HL-60/S4 treated with retinoic acid at 250 ng/mL for 4 days and 3 days (cell line): Measurements from ENCODE around the gene PPCDC.

ENCODE experiments used
- in situ Hi-C: fragments of 300-500 bp; cut with MboI; formaldehyde crosslinking; loops from 2 replicates; pipeline ENCODE4 v1.7.0; 2022; ENCODE audit warnings: low sequenced_read_pairs

The PPCDC gene, protein sequence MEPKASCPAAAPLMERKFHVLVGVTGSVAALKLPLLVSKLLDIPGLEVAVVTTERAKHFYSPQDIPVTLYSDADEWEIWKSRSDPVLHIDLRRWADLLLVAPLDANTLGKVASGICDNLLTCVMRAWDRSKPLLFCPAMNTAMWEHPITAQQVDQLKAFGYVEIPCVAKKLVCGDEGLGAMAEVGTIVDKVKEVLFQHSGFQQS

DNA sequence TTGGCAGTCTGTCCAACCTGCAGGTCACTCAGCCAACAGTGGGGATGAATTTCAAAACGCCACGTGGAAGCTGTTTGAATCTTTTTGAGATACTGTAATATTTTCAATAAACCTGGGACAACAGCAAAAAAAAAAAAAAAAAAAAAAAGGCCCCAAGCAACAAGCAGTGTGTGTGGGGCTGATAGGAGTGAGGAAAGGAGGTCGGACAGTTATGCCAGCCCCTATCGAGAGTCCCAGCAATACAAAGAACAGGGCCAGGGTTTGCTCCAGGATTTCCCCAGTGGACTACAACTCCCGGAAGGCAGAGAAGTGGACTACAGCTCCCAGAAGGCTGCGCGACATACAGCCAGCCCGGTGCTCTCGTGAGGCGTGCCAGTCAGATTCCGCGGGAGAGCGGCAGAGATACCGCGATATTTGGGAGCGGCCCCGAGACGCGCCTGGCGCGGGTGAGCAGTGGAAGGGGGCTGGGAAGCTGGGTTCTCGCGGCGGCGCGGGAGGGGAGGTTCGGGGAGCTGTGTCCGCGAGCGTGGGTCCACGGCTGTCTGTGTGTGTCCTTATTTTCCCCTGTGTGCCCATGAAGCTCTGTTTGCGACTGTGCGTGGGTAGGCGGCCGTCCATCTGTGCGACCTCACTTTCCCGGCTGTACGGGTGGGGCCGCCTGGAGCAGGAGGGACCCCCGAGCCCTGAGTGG is at the start of gene PPCDC:
Gene PPCDC (plus strand): TSS at position 410 of the 691 bp plus-strand sequence. CDS start 4,729 bp downstream, outside the sequence.
- in situ Hi-C loops = no loop called here

DNA sequence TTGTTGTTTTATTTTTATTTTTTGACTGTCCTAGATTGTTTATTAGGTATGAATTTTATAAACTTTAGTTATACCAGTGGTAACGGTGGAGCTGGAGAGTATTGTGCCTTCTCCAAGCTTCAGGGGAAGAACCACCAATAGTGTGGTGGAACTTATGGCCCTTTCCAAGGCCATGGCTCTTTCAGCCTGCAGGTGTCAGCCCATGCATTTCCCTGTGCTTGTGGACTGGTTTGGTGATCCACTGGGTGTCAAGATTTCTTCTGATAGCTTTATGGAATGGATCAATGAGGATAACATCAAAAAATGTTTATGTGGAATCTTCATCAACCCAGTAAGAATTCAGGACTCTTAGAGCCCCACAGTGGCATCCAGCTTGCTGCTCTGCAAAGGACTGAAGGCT is 47.2 kb upstream of the PPCDC start:
- in situ Hi-C loops = no loop called here

GRCh38 chr15:74977599-74977998 is 45.8 kb upstream of the PPCDC start:
- in situ Hi-C loops = no loop called here

- in situ Hi-C loops = no loop called here
Measured at GRCh38 chr15:74978077-74978476, 45.3 kb upstream of the PPCDC start.

- in situ Hi-C loops = no loop called here
Measured at GRCh38 chr15:74978503-74978902, 44.9 kb upstream of the PPCDC start.

DNA sequence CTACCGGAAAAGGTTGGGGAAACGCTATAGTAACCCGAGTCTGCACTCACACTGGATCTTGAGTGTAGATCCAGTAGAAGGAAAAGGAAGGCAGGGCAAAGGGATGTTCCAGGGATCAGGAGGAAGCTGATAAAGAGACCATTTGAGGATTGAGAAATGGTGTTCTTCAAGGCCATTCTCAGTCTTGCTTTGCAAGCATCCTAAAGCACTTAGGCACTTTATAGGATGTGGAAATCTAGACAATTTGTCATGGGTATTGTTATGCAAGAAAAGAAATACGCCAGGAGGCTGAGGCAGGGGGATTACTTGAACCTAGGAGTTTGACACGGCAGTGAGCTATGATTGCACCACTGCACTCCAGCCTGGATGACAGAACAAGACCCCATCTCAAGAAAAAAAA is 41.2 kb upstream of the PPCDC start:
- in situ Hi-C loops = no loop called here

DNA sequence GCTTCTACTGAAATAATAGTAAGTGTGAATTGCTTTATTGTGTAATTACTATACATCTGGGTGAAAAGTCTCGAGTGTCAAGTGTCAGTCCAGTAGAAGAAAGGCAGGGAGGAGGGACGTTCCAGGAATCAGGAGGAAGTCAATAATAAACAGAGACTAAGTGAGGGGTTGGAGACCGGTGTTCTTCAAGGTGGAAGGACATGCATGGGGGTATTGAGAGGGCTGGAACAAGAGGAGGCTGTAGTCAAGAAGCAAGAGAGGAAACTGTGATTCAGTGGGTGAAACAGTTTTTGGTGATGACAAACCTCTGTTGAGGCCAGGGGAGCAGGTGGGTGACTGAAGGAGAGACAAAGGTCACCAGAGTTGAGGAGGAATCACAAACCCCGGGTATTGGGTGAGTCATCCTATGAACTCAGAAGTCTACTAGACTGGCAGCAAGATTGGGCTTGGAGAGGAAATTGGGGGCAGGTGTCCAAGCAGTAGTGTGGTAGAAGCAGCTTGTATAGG is 39.6 kb upstream of the PPCDC start:
- in situ Hi-C loops = no loop called here

- in situ Hi-C loops = no loop called here
Measured at GRCh38 chr15:74988007-74988800, 35.2 kb upstream of the PPCDC start.

GRCh38 chr15:74989527-74989926 is 33.9 kb upstream of the PPCDC start:
- in situ Hi-C loops = no loop called here

GRCh38 chr15:74992619-74993018 is 30.8 kb upstream of the PPCDC start:
- in situ Hi-C loops = no loop called here

DNA sequence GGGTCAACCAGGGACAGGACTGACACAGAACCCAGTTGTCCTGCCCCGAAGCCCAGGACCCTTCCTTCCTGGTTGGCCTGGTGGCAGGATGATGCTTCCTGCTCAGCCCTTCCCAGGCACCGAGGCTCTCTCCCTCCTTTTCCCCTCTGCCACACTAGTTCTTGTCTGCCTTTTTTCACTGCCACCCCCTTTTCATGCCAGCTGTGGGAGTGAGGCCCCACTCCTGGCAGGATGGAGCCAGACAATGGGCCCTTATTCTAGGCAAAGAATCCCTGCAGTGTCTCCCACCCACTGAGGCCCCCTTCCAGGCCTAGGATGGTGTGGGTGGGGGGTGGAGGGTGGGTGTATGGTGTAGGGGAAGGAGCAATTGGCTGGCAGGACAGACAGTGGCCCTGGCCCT is 29.2 kb upstream of the PPCDC start:
- in situ Hi-C loops = no loop called here

DNA sequence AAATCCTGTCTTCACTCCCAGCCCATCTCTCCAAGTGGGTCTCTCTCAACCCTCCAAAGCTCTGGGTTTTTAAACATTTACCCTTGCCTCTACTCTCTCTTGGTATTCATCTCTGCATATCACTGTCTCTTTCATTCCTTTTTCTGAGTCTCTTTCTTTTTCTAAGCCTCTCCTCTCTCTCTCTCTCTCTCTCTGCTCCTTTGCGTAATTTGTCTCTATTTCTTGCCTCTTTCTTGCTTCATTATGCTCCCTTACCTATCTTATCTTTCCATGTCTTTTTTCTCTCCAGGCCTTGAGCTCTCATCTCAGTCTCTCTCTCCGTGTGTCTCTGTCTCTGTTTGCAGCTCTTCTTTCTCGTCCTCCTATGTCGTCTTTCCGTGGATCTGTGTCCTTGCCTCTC is 28.7 kb upstream of the PPCDC start:
- in situ Hi-C loops = no loop called here

DNA sequence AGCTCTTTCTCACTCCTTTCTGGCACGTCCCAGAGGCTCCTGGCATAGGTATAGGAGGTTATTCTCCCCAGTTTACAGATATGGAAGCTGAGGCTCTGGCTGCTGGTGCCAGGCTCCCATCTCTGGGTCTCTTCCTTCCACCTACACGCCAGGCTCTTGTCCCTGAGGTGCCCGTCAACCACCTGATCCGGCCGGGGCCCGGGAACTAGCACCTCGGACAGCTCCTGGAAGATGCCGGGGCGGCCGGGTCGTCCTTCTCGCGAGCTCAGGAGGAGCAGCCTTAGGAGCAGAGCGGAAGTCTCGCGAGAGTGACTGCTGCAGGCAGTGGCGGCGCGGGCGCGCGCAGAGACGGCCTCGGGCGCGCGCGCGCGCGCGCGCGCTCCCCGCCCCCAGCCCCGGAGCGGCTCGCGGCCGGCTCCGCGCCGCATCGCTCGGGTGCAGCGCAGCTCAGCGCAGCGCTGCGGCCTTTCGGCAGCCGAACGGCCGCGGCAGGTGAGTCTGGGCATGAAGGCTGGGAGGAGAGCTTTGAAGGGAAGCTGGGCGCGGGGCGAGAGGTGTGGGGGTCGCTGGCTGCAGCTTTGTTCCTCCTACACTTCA is 28.1 kb upstream of the PPCDC start, which contains the start of gene SCAMP5:
Gene SCAMP5 (plus strand): TSS at position 382 of the 597 bp plus-strand sequence. CDS start 16,277 bp downstream, outside the sequence.
- in situ Hi-C loops = no loop called here

GRCh38 chr15:74995779-74996765 is 27.3 kb upstream of the PPCDC start:
- in situ Hi-C loops = no loop called here

DNA sequence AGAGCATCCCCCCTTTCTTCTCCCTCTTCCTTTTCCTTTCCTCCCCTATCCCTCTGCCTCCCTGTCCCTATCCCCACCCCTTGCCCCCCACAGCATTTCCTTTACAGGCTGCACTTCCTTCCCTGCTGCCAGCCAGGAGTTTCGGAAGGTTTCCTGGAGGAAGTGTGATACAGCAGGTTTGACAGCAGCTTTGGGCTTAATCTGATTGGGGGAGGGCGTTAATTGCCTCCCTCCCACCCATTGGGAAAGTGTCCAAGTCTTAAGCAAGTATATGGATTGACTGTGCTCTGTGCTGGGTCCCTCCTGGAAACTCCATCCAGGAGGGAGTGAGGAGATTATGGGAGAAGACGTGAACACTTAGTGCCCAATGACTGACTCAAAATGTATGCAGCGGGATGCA is 26.2 kb upstream of the PPCDC start:
- in situ Hi-C loops = no loop called here

DNA sequence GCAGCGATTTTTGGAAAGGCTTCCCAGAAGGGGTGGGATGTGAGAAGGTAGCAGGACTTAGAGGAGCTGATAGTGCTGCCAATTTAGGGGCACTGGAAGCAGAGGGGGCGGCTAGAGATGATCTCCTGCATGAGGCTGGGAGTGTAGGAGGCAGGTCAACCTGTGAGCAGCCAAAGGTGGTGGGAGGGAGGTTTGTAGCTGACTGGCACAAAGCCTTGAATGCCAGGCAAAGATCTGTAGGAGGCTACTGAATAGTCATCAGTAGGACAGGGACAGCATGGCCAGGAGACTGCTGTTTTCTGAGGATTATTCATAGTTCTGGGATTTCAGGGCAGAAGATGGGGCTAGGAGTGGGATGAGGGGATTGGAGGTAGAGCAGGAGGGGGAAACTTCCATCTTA is 25.8 kb upstream of the PPCDC start:
- in situ Hi-C loops = no loop called here

GRCh38 chr15:75001310-75001709 is 22.1 kb upstream of the PPCDC start:
- in situ Hi-C loops = no loop called here

DNA sequence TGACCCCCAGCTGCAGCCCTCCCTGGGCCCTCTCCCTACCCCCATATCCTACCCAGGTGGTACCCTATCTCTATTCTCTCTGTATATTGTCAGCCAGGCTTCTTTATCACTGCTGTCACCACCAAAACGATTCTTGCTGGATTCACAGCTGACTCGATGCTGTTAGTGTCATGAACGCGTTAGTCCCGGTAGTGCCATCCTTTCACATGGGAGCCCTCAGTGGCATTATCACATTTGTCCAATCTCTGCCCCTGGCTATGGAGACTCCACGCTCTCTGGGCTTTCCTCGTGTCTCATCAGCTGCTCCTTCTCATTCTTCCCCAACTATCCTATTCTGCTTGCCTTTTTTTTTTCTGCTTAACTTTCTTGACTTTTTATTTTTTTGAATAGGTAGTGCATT is 21.0 kb upstream of the PPCDC start:
- in situ Hi-C loops = no loop called here

DNA sequence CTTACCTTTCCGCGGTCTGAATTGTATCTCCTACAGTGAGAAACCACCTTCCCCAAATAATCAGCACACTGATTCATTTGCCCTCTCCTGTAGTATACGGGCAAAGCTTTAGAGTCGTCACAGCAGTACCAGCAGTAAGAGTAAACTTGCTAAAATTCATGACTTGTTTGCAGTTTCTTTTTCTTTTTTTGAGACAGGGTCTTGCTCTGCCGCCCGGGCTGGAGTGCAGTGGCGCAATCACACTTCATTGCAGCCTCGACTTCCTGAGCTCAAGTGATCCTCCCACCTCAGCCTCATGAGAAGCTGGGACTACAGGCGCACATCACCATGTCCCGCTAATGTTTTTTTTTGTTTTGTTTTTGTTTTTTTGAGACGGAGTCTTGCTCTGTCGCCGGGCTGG is 16.2 kb upstream of the PPCDC start:
- in situ Hi-C loops = no loop called here

DNA sequence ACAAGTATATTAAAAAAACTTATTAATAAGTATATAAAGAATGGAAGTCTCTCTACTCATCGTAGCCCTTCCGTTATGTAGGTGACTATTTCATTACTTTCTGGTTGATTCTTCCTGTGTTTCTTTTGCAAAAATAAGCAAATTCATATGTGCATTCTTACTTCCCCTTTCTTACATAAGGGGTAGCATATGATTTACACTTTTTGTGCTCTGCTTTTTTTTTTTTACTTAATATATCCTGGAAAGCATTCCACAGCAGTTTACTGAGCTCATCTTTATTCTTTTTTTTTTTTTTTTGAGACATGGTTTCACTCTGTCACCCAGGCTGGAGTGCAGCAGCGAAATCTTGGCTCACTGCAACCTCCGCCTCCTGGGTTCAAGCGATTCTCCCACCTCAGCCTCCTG is 15.2 kb upstream of the PPCDC start:
- in situ Hi-C loops = no loop called here
